ENCODE results near the gene THOP1. TPM values are rescaled to one million over a fixed set of nuclear protein-coding genes. Genes with fewer than 3 reads are reported as not detected.

THOP1 gene
- total RNA-seq, 2 experiments from 2014 or later = 106 to 121 TPM

DNA sequence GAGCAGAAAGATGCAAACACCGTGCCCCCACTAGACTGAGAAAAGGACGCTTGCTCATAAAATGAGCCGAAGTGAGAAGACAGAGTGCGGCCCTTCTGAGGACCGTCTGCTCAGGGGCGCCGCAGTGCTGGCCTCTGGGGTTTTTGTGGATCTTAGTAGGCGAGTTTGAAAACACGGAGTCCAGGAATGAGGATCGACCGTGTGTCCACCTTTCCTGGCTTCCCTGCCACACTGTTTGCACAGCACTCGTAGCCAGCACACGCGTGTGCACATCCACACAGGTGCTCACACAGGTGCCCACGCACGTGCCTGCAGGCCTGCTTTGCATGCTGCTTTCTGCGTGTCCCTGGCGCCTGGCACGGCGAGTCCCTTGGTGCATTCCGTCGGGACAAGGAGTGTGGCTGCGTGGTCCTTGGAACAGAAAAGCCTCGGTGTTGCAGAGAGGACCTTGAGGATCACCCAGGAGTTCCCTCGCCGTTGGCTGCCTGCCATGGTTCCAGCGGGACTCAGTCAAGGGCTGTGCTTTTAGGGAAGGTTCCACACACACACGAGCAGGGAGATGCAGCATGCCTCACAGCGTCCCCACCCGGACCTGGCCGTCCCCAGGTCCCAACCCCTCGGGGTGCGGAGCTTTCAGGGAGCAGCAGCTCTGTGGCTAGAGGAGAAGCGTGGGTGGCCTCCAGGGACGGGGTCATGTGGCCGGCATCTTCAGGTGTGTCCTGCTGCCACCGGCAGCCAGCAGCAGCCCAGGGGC lies 24.3 kb downstream of the THOP1 start:
- no peak overlapping the region for H3K4me3 Mint-ChIP-seq
- no peaks in the 10 kb centered on the region for H3K4me1 Mint-ChIP-seq (ENCODE audit: low read depth)
- ChIA-PET POLR2A (interaction anchor here (0.6 kb wide), 1 partner anchor 15 kb away, joined by 3 read pairs; no protein-coding TSS in a partner anchor), CTCF (no interaction called here)
- H3K9me3 Mint-ChIP-seq (ENCODE audit: insufficient read depth) = no peaks in the 10 kb centered on the region
- no peak for ATAC-seq
- no peak for DNase-seq
- H3K27ac Mint-ChIP-seq = no peak overlapping the region
- peaks cover 22% of the 10 kb centered on the region for H3K36me3 Mint-ChIP-seq (ENCODE audit: low read depth)
- H3K27me3 Mint-ChIP-seq (ENCODE audit: low read depth) = no peaks in the 10 kb centered on the region

DNA sequence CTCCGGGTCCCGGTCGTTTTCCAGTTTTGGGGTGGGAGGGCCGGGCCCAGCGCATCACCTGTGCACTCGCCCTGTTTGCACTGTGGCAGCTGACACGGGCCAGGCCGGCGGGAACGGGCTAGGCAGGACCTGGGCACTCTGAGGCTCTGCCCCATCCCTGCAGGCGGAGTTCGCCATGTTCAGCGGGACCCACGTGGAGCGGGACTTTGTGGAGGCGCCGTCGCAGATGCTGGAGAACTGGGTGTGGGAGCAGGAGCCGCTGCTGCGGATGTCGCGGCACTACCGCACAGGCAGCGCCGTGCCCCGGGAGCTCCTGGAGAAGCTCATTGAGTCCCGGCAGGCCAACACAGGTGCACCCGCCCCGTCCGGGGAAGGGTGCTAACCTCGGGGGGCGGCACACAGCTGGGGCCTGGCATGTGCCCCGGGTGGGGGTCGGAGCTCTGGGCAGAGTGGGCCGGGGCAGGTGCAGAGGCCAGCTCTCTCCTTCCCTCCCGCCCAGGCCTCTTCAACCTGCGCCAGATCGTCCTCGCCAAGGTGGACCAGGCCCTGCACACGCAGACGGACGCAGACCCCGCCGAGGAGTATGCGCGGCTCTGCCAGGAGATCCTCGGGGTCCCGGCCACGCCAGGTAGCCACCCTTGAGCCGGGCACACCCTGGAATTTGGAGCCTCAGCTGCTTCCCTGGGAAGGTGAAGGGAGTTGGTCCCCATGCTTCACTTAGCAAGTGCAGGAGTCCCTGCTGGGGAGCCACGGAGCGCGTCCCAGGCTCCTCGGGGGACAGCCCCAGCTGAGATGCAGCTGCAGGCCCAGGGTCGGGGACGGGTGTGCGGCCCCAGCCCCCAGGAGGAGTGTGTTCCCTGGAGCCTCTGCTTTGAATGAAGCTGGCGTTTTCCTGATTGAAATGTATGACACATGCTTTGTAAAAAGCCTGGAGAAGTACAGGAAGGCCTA lies 25.1 kb downstream of the THOP1 start:
- DNase-seq (no peak), ATAC-seq (no peak)
- CTCF ChIA-PET = no interaction called here
- Mint-ChIP-seq H3K4me1 (ENCODE audit: low read depth) (no peaks in the 10 kb centered on the region), H3K36me3 (ENCODE audit: low read depth) (peaks cover 18% of the 10 kb centered on the region), H3K27me3 (ENCODE audit: low read depth) (no peaks in the 10 kb centered on the region), H3K4me3 (no peak overlapping the region), H3K9me3 (ENCODE audit: insufficient read depth) (no peaks in the 10 kb centered on the region), H3K27ac (no peak overlapping the region)
- POLR2A ChIA-PET = interaction anchor here (0.6 kb wide), 1 partner anchor 16 kb away, joined by 3 read pairs; no protein-coding TSS in a partner anchor

DNA sequence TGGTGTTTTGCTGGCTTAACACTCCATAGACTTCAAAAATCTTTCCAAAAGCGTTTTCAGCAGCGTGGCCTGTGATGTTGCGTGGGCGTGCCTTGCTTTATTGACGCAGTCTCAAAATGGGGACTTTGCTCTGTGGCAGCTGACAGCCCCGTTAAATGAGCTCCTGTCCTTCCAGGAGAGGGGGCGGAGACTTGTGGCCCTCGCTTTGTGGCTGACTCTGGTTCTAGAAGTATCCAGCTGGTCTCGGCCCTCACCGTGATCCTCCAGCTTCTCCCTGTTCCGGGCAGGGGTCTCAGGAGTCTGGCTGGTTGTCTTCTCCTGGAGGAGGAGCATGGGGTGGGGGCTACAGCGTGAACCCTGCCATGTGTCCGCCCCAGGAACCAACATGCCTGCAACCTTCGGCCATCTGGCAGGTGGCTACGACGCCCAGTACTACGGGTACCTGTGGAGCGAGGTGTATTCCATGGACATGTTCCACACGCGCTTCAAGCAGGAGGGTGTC lies 26.0 kb downstream of the THOP1 start:
- ATAC-seq = no peak
- DNase-seq = no peak
- CTCF ChIA-PET = no interaction called here
- Mint-ChIP-seq H3K27ac (no peak overlapping the region), H3K9me3 (ENCODE audit: insufficient read depth) (no peaks in the 10 kb centered on the region), H3K4me3 (no peak overlapping the region), H3K4me1 (ENCODE audit: low read depth) (no peaks in the 10 kb centered on the region), H3K27me3 (ENCODE audit: low read depth) (no peaks in the 10 kb centered on the region), H3K36me3 (ENCODE audit: low read depth) (peaks cover 16% of the 10 kb centered on the region)
- POLR2A ChIA-PET = no interaction called here

DNA sequence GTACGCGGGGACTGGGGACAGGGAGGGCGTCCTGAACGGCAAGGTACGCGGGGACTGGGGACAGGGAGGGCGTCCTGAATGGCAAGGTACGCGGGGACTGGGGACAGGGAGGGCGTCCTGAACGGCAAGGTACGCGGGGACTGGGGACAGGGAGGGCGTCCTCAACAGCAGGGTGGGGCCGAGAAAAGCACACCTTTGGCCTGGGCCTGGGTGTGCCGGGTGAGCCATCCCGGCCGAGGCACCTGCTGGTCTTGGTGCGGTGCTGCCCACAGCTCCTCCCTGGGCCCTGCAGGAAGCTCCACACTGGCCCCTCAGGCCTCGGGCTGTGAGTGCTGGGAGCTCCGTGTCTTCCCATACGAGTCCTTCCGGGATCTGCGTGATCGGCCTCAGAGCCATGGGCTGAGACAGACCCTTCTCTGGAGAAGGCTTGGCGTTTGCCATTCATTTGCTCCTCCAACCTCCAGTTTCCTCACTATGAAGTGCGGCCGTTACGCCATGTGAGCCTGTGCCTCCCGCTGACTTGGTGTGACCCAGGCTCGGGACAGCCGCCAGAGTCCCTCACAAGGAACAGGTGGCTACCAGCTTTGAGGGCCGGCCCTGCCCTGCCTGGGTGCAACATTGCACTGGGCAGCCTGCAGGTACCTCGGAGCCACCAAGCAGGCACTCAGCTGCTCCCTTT lies 26.6 kb downstream of the THOP1 start:
- POLR2A ChIA-PET = no interaction called here
- Mint-ChIP-seq H3K27ac (no peak overlapping the region), H3K27me3 (ENCODE audit: low read depth) (no peaks in the 10 kb centered on the region), H3K36me3 (ENCODE audit: low read depth) (peaks cover 15% of the 10 kb centered on the region), H3K9me3 (ENCODE audit: insufficient read depth) (no peaks in the 10 kb centered on the region), H3K4me1 (ENCODE audit: low read depth) (no peaks in the 10 kb centered on the region), H3K4me3 (no peak overlapping the region)
- ATAC-seq (no peak), DNase-seq (no peak)
- CTCF ChIA-PET = no interaction called here

DNA sequence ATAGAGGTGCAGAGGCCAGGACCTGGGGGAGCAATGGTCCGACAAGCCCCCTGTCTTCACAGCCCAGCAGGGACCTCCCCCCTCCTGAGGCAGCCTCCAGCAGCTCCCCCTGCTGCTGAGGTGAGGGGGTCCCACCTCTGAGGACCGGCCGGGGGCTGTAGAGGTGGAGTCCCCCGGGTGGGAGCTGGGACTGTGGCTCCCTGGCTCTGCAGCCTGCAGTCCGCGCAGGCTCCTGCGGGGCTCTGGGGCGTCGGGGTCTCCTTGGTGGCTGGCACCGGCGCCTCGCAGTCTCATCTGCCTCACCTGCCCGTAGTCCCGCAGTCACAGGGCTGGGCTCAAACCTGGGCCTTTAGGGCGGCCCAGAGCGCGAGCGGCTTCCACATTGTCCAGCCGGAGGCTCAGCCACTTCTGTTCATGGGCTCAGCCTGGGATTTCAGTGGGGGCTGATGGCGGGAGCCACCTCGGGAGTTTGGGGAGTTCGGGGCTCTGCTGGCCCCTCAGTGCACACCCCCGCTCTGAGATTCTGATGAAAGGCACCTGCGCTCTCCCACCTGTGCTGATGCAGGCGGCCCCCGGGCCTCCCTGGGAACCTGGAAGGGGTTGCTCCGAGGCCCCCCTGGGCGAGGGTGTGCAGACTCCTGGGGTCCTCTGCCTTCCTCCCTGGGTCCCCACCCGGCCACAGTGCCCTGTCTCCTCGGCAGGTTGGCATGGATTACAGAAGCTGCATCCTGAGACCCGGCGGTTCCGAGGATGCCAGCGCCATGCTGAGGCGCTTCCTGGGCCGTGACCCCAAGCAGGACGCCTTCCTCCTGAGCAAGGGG lies 27.3 kb downstream of the THOP1 start:
- CTCF ChIA-PET = no interaction called here
- POLR2A ChIA-PET = no interaction called here
- ATAC-seq (no peak), DNase-seq (no peak)
- Mint-ChIP-seq H3K9me3 (ENCODE audit: insufficient read depth) (no peaks in the 10 kb centered on the region), H3K36me3 (ENCODE audit: low read depth) (peaks cover 15% of the 10 kb centered on the region), H3K4me3 (no peak overlapping the region), H3K4me1 (ENCODE audit: low read depth) (no peaks in the 10 kb centered on the region), H3K27me3 (ENCODE audit: low read depth) (no peaks in the 10 kb centered on the region), H3K27ac (no peak overlapping the region)

DNA sequence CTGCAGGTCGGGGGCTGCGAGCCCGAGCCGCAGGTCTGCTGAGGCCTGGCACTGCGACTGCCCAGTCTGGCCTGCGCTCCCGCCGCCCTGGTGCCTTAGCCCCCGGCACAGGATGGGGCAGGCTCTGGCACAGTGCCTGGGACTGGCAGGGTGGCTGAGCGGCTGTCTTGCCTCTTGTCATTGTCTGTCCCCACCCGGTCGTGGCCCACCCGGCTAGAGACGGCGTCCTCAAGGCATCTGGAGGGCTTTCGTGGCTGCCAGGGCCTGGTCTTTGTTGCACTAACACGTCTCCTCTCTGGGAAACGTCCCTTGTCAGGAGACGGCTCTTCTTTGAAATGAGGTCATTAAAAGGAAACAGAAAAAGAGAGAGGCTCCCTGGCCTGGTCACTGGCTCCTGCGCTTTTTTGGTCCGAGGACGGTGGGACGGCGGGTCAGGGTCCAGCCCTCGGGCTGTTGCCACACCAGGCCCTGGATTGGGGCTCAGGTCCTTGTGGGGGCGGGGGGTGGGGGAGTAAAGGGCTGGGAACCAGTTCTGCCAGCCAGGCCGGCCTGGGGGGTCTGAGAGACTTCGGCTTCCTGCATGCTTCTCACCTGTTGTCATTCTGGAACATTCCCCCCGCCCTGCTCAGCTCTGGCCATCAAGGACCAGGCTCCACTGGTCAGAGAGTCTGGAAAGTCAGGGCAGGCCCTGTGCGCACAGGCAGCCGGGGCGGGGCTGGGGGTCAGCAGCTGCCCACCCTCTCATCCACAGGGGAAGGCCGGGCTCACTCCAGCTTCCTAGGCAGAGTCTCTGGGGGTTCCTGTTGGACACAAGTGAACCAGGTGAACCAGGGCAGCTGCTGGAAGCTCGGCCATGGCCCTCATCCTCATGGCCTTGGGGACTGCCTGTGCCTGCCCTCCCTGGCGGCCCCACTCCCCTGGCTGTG lies 28.2 kb downstream of the THOP1 start:
- CTCF ChIA-PET = no interaction called here
- H3K36me3 Mint-ChIP-seq (ENCODE audit: low read depth) = peaks cover 15% of the 10 kb centered on the region

DNA sequence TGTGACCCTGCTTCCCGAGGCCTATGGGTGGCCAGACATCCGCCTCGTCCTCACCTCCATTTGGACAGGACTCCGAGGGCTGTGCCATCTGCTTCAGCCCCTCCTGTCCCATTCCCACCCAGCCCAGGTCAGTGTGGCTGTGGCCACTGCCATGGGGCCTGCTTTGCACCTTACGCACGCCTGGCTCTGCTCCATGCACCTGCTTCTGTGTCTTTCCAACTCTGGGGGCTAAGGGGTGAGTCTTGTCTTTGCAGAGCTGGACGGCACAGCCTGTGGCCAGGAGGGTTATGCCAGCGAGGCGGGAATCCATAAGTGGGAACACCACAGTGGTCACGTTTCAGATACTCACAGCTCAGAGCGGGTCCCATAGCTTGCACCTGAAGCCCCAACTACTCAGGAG lies 29.1 kb downstream of the THOP1 start:
- ChIA-PET POLR2A (no interaction called here), CTCF (no interaction called here)
- H3K27ac Mint-ChIP-seq = no peak overlapping the region
- H3K9me3 Mint-ChIP-seq (ENCODE audit: insufficient read depth) = no peaks in the 10 kb centered on the region
- H3K4me3 Mint-ChIP-seq = no peak overlapping the region
- peaks cover 7% of the 10 kb centered on the region for H3K36me3 Mint-ChIP-seq (ENCODE audit: low read depth)
- no peak for ATAC-seq
- no peak for DNase-seq
- no peaks in the 10 kb centered on the region for H3K27me3 Mint-ChIP-seq (ENCODE audit: low read depth)
- H3K4me1 Mint-ChIP-seq (ENCODE audit: low read depth) = no peaks in the 10 kb centered on the region

More for the DNA sequence above, 28.2 kb downstream of the THOP1 start:
- DNase-seq (no peak), ATAC-seq (no peak)
- H3K4me1 Mint-ChIP-seq (ENCODE audit: low read depth) = no peaks in the 10 kb centered on the region
- H3K9me3 Mint-ChIP-seq (ENCODE audit: insufficient read depth) = no peaks in the 10 kb centered on the region
- no peak overlapping the region for H3K4me3 Mint-ChIP-seq
- H3K27ac Mint-ChIP-seq = no peak overlapping the region
- POLR2A ChIA-PET = no interaction called here
- no peaks in the 10 kb centered on the region for H3K27me3 Mint-ChIP-seq (ENCODE audit: low read depth)

DNA sequence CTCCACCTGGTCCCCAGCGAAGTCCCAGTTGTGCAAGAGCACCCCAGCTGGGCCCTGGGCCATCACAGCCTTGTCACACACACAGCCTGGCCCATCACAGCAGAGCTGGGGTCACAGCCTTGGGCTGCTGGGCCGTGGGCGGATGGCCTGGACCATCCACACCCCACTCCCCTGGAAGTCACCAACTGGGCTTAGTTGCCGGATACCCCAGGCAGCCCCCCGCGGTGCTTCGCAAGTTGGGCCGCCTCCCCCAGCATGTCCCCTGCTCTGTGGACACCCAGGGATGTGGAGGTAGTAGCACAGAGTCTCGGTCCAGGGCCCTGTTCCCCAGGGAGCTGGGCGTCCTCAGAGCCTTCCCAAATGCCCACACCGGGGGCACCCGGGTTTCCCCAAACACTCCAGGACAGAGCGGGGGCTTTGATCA lies 29.9 kb downstream of the THOP1 start:
- H3K27ac Mint-ChIP-seq = no peak overlapping the region
- H3K27me3 Mint-ChIP-seq (ENCODE audit: low read depth) = no peaks in the 10 kb centered on the region
- ChIA-PET POLR2A (no interaction called here), CTCF (no interaction called here)
- peaks cover 1% of the 10 kb centered on the region for H3K4me1 Mint-ChIP-seq (ENCODE audit: low read depth)
- no peak for ATAC-seq
- no peak for DNase-seq
- peaks cover 2% of the 10 kb centered on the region for H3K36me3 Mint-ChIP-seq (ENCODE audit: low read depth)
- H3K4me3 Mint-ChIP-seq = no peak overlapping the region
- H3K9me3 Mint-ChIP-seq (ENCODE audit: insufficient read depth) = no peaks in the 10 kb centered on the region

DNA sequence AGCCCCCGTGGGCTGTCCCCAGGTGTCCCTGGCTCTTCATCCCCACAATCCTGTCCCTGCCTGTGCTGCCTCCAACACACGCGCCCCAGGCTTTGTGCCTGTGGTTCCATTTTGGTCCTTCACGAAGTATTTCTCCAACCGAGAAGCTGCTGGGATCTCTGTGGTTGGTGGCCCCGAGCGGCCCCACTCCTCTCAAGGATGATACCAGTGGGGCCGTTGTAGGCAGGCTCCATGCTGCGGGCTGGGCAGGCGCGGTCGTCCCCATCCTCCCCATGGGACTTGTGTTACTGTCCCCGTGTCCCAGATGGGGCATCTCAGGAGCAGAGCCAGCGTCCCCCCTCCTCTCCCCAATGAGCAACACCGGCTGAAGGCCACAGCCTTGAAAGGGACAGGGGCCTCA lies 30.6 kb downstream of the THOP1 start:
- H3K9me3 Mint-ChIP-seq (ENCODE audit: insufficient read depth) = no peaks in the 10 kb centered on the region
- H3K27me3 Mint-ChIP-seq (ENCODE audit: low read depth) = no peaks in the 10 kb centered on the region
- H3K36me3 Mint-ChIP-seq (ENCODE audit: low read depth) = peaks cover 2% of the 10 kb centered on the region
- ChIA-PET POLR2A (no interaction called here), CTCF (no interaction called here)
- H3K4me3 Mint-ChIP-seq = no peak overlapping the region
- no peak for DNase-seq
- ATAC-seq = no peak
- H3K4me1 Mint-ChIP-seq (ENCODE audit: low read depth) = peaks cover 4% of the 10 kb centered on the region
- H3K27ac Mint-ChIP-seq = no peak overlapping the region

DNA sequence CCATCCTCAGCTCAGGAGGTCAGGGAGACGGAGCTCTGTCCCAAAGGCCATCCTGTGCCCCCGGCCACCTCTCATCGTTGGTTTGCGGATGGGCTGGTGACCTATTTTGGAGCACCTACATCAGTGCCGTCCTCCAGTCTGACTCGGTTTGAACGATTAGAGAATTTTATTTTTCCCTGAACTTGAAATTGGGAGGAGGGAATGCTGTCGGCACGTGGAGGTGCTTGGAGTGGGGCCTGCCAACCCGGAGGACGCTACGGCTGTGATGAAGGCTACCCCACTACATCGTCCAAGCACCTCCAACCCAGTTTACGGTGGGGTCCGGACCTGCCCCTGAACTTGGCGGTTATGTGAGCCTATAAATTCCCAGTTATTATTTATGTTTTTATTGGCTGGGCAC lies 31.3 kb downstream of the THOP1 start:
- Mint-ChIP-seq H3K27me3 (ENCODE audit: low read depth) (no peaks in the 10 kb centered on the region), H3K4me3 (no peak overlapping the region), H3K27ac (no peak overlapping the region), H3K4me1 (ENCODE audit: low read depth) (peaks cover 6% of the 10 kb centered on the region), H3K9me3 (ENCODE audit: insufficient read depth) (no peaks in the 10 kb centered on the region), H3K36me3 (ENCODE audit: low read depth) (no peaks in the 10 kb centered on the region)
- DNase-seq = no peak
- POLR2A ChIA-PET = no interaction called here
- no peak for ATAC-seq
- CTCF ChIA-PET = no interaction called here

Measured in activated CD8-positive, alpha-beta T cell treated with anti-CD3 and anti-CD28 coated beads, Interleukin-2, amount 10 ng/mL, durations not matched to agents 7 days and 5 days (primary cell).